ENCODE results near the gene BST2.

The BST2 gene

GRCh38 chr19:17419154-17419620 lies 13.8 kb upstream of the BST2 start:
- DNase-seq: no peak

GRCh38 chr19:17418710-17419109 lies 13.3 kb upstream of the BST2 start:
- no peak for DNase-seq

- peak; percentile 44 for DNase-seq
These were observed 9.7 kb upstream of the BST2 start for GRCh38 chr19:17415121-17415520.

GRCh38 chr19:17414097-17414496 lies 8.7 kb upstream of the BST2 start:
- DNase-seq: no peak

- no peak for DNase-seq
These were observed 6.4 kb upstream of the BST2 start for GRCh38 chr19:17411801-17412200.

- no peak for DNase-seq
These were observed 4.6 kb upstream of the BST2 start for GRCh38 chr19:17409990-17410389.

GRCh38 chr19:17406887-17407196 lies 1.4 kb upstream of the BST2 start:
- DNase-seq: no peak

- no peak for DNase-seq
These were observed 836 bp upstream of the BST2 start for GRCh38 chr19:17406046-17406886.

- no peak for DNase-seq
These were observed 695 bp downstream of the BST2 start for GRCh38 chr19:17404621-17405249.

GRCh38 chr19:17404015-17404414 lies 1.4 kb downstream of the BST2 start:
- no peak for DNase-seq

GRCh38 chr19:17402982-17403855 lies 2.2 kb downstream of the BST2 start:
- no peak for DNase-seq

GRCh38 chr19:17401628-17402027 lies 3.8 kb downstream of the BST2 start:
- no peak for DNase-seq

- DNase-seq: no peak
These were observed 6.4 kb downstream of the BST2 start for GRCh38 chr19:17398902-17399527.

- DNase-seq: no peak
These were observed 10.5 kb downstream of the BST2 start for GRCh38 chr19:17394891-17395415.

- DNase-seq: no peak
These were observed 11.5 kb downstream of the BST2 start, which contains the start of gene CCDC194 for GRCh38 chr19:17393914-17394313. Gene CCDC194 (minus strand): TSS chr19:17394196. CDS start chr19:17394158, 38 bp downstream.

- DNase-seq: no peak
These were observed 12.4 kb downstream of the BST2 start for GRCh38 chr19:17393002-17393401.

- DNase-seq: no peak
These were observed 13.9 kb downstream of the BST2 start for GRCh38 chr19:17391371-17392151.

GRCh38 chr19:17390665-17391370 lies 14.6 kb downstream of the BST2 start:
- peak; percentile 89 for DNase-seq

GRCh38 chr19:17389957-17390664 lies 15.3 kb downstream of the BST2 start:
- no peak for DNase-seq

GRCh38 chr19:17389288-17389687 lies 16.1 kb downstream of the BST2 start:
- no peak for DNase-seq

All from NCI-H2171 (cell line).